EH (cell line): ENCODE data around the gene RBMS1.
A peak's percentile ranks its signal among the peaks of the same experiment; 100 is the strongest.

Experiments
- DNase-seq: peaks from one replicate; pipeline ENCODE4 v3.0.0-alpha.2; 2015; ENCODE audit warnings: low read depth

The RBMS1 gene

GRCh38 chr2:160493227-160494028, at the start of gene RBMS1:
TSS of gene RBMS1 (minus strand) at chr2:160493807. CDS start at chr2:160493363, 444 bp downstream.
- DNase-seq = peak; percentile 67

GRCh38 chr2:160541745-160542144, 48.1 kb upstream of the RBMS1 start:
- no peak for DNase-seq

- no peak for DNase-seq
Observed at GRCh38 chr2:160538559-160539355, 45.1 kb upstream of the RBMS1 start.

- DNase-seq = no peak
Observed at GRCh38 chr2:160538115-160538514, 44.5 kb upstream of the RBMS1 start.

- no peak for DNase-seq
Observed at GRCh38 chr2:160534996-160535395, 41.4 kb upstream of the RBMS1 start.

GRCh38 chr2:160534249-160534648, 40.6 kb upstream of the RBMS1 start:
- no peak for DNase-seq

- DNase-seq = peak; percentile 65
Observed at GRCh38 chr2:160533482-160533881, 39.9 kb upstream of the RBMS1 start.

- DNase-seq = no peak
Observed at GRCh38 chr2:160532388-160532787, 38.8 kb upstream of the RBMS1 start.

- DNase-seq = peak; percentile 65
Observed at GRCh38 chr2:160522951-160523710, 29.5 kb upstream of the RBMS1 start.

GRCh38 chr2:160517731-160518130, 24.1 kb upstream of the RBMS1 start:
- DNase-seq = no peak

- DNase-seq = peak; percentile 26
Observed at GRCh38 chr2:160516547-160517365, 23.1 kb upstream of the RBMS1 start.

GRCh38 chr2:160515120-160515519, 21.5 kb upstream of the RBMS1 start:
- no peak for DNase-seq

- DNase-seq = no peak
Observed at GRCh38 chr2:160513120-160513519, 19.5 kb upstream of the RBMS1 start.

GRCh38 chr2:160512491-160512890, 18.9 kb upstream of the RBMS1 start:
- DNase-seq = no peak

GRCh38 chr2:160510617-160511016, 17.0 kb upstream of the RBMS1 start:
- peak; percentile 71 for DNase-seq

- DNase-seq = no peak
Observed at GRCh38 chr2:160509016-160509415, 15.4 kb upstream of the RBMS1 start.

- peak; percentile 27 for DNase-seq
Observed at GRCh38 chr2:160507464-160507863, 13.9 kb upstream of the RBMS1 start.

- no peak for DNase-seq
Observed at GRCh38 chr2:160507046-160507407, 13.4 kb upstream of the RBMS1 start.

- no peak for DNase-seq
Observed at GRCh38 chr2:160506371-160507045, 12.9 kb upstream of the RBMS1 start.

- DNase-seq = peak; percentile 28
Observed at GRCh38 chr2:160505256-160505655, 11.6 kb upstream of the RBMS1 start.

- no peak for DNase-seq
Observed at GRCh38 chr2:160502478-160502877, 8.9 kb upstream of the RBMS1 start.
